B cell (primary cell): ENCODE results near the gene SYNE1.

Experiments used
- CTCF ChIP-seq: fragments of 200-600 bp; IDR thresholded peaks from one replicate; pipeline ENCODE4 v1.8.0; 2022; ENCODE audit warnings: antibody characterized with exemption, mild to moderate bottlenecking
- EZH2 ChIP-seq: IDR thresholded peaks from 2 replicates; pipeline ENCODE4 v1.6.1; 2012; ENCODE audit warnings: borderline replicate concordance, low read depth, mild to moderate bottlenecking, moderate library complexity, low read length; ENCODE audit not compliant: insufficient read depth, poor library complexity, severe bottlenecking

GRCh38 chr6:152398316-152398715, 238.8 kb downstream of the SYNE1 start:
- TF ChIP-seq CTCF (no peak), EZH2 (no peak)
